ENCODE data around the gene ATP6V0C. TPM values are rescaled to one million over a fixed set of nuclear protein-coding genes. Genes with fewer than 3 reads are reported as not detected.

The ATP6V0C gene
- total and polyA plus RNA-seq, 2 of the 13 experiments (the other 11 are each of a cell fraction or from before 2014, with no cell fraction given) = 10.4 to 20.1 TPM

DNA sequence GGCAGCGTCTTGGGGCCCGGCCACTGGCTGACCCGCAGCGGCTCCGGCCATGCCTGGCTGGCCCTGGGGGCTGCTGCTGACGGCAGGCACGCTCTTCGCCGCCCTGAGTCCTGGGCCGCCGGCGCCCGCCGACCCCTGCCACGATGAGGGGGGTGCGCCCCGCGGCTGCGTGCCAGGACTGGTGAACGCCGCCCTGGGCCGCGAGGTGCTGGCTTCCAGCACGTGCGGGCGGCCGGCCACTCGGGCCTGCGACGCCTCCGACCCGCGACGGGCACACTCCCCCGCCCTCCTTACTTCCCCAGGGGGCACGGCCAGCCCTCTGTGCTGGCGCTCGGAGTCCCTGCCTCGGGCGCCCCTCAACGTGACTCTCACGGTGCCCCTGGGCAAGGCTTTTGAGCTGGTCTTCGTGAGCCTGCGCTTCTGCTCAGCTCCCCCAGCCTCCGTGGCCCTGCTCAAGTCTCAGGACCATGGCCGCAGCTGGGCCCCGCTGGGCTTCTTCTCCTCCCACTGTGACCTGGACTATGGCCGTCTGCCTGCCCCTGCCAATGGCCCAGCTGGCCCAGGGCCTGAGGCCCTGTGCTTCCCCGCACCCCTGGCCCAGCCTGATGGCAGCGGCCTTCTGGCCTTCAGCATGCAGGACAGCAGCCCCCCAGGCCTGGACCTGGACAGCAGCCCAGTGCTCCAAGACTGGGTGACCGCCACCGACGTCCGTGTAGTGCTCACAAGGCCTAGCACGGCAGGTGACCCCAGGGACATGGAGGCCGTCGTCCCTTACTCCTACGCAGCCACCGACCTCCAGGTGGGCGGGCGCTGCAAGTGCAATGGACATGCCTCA, 41.9 kb upstream of the ATP6V0C start (continued):
- TF ChIP-seq ZNF34 (CRISPR knock-in tag; IDR thresholded peaks at IDR 0.05; ENCODE audit: borderline replicate concordance) (no peak), THYN1 (CRISPR knock-in tag; IDR thresholded peaks at IDR 0.05; ENCODE audit: borderline replicate concordance, low read depth) (no peak), MTF1 (CRISPR knock-in tag; IDR thresholded peaks at IDR 0.05) (no peak), ZNF850 (CRISPR knock-in tag; conservative IDR thresholded peaks at IDR 0.05) (no peak), RBFOX2 (IDR thresholded peaks at IDR 0.05; ENCODE audit: low read depth, low read length) (peak; percentile 35), FOXP1 (IDR thresholded peaks at IDR 0.05) (no peak), FOXP1 (CRISPR knock-in tag; IDR thresholded peaks at IDR 0.05) (no peak), PHF5A (CRISPR knock-in tag; IDR thresholded peaks at IDR 0.05; ENCODE audit: low read depth, unreplicated experiment) (peak; percentile 38), GABPB1 (CRISPR knock-in tag; IDR thresholded peaks at IDR 0.05) (peak; percentile 22; the same call in 1 of the 2 replicates), CBFB (CRISPR knock-in tag; IDR thresholded peaks at IDR 0.05) (0 out of 2 replicates have a peak, but pooled peaks have one; percentile 2), SP2 (CRISPR knock-in tag; IDR thresholded peaks at IDR 0.05) (peak; percentile 45; the same call in 1 of the 2 replicates), GZF1 (CRISPR knock-in tag; IDR thresholded peaks at IDR 0.05) (no peak), ZBTB8A (CRISPR knock-in tag; IDR thresholded peaks at IDR 0.05; ENCODE audit: borderline replicate concordance, low read depth) (no peak), FOSL2 (CRISPR knock-in tag; IDR thresholded peaks at IDR 0.05) (no peak), ATF7-NPFF (CRISPR knock-in tag; IDR thresholded peaks at IDR 0.05; ENCODE audit: low read depth) (peak; percentile 58; the same call in 1 of the 2 replicates), ZNF747 (CRISPR knock-in tag; IDR thresholded peaks at IDR 0.05; ENCODE audit: borderline replicate concordance) (0 out of 2 replicates have a peak, but pooled peaks have one; percentile 46), ZMYM3 (CRISPR knock-in tag; IDR thresholded peaks at IDR 0.05) (0 out of 2 replicates have a peak, but pooled peaks have one; percentile 16), ZNF546 (CRISPR knock-in tag; conservative IDR thresholded peaks at IDR 0.05) (peak; percentile 68; the same call in 1 of the 2 replicates), MXD4 (CRISPR knock-in tag; IDR thresholded peaks at IDR 0.05) (peak; percentile 34; the same call in 1 of the 2 replicates), ZNF616 (CRISPR knock-in tag; IDR thresholded peaks at IDR 0.05; ENCODE audit: low read depth) (peak; percentile 64), JDP2 (CRISPR knock-in tag; IDR thresholded peaks at IDR 0.05; ENCODE audit: borderline replicate concordance) (no peak)
- TF ChIP-seq, protein P1, sequence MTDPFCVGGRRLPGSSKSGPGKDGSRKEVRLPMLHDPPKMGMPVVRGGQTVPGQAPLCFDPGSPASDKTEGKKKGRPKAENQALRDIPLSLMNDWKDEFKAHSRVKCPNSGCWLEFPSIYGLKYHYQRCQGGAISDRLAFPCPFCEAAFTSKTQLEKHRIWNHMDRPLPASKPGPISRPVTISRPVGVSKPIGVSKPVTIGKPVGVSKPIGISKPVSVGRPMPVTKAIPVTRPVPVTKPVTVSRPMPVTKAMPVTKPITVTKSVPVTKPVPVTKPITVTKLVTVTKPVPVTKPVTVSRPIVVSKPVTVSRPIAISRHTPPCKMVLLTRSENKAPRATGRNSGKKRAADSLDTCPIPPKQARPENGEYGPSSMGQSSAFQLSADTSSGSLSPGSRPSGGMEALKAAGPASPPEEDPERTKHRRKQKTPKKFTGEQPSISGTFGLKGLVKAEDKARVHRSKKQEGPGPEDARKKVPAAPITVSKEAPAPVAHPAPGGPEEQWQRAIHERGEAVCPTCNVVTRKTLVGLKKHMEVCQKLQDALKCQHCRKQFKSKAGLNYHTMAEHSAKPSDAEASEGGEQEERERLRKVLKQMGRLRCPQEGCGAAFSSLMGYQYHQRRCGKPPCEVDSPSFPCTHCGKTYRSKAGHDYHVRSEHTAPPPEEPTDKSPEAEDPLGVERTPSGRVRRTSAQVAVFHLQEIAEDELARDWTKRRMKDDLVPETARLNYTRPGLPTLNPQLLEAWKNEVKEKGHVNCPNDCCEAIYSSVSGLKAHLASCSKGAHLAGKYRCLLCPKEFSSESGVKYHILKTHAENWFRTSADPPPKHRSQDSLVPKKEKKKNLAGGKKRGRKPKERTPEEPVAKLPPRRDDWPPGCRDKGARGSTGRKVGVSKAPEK (CRISPR knock-in tag; IDR thresholded peaks at IDR 0.05; ENCODE audit: borderline replicate concordance) = no peak
- TF ChIP-seq, protein P2, sequence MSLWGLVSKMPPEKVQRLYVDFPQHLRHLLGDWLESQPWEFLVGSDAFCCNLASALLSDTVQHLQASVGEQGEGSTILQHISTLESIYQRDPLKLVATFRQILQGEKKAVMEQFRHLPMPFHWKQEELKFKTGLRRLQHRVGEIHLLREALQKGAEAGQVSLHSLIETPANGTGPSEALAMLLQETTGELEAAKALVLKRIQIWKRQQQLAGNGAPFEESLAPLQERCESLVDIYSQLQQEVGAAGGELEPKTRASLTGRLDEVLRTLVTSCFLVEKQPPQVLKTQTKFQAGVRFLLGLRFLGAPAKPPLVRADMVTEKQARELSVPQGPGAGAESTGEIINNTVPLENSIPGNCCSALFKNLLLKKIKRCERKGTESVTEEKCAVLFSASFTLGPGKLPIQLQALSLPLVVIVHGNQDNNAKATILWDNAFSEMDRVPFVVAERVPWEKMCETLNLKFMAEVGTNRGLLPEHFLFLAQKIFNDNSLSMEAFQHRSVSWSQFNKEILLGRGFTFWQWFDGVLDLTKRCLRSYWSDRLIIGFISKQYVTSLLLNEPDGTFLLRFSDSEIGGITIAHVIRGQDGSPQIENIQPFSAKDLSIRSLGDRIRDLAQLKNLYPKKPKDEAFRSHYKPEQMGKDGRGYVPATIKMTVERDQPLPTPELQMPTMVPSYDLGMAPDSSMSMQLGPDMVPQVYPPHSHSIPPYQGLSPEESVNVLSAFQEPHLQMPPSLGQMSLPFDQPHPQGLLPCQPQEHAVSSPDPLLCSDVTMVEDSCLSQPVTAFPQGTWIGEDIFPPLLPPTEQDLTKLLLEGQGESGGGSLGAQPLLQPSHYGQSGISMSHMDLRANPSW (CRISPR knock-in tag; IDR thresholded peaks at IDR 0.05; ENCODE audit: borderline replicate concordance) = no peak
- TF ChIP-seq, protein P3, sequence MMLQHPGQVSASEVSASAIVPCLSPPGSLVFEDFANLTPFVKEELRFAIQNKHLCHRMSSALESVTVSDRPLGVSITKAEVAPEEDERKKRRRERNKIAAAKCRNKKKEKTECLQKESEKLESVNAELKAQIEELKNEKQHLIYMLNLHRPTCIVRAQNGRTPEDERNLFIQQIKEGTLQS (CRISPR knock-in tag; IDR thresholded peaks at IDR 0.05) = no peak
